Breast epithelium (tissue), 3 donors: Measurements from ENCODE around the gene FASN.

Source experiments
- POLR2A ChIP-seq: fragments of 450-650 bp; IDR thresholded peaks from one replicate; pipeline ENCODE4 v1.6.1; 2016; ENCODE audit warnings: antibody characterized with exemption, mild to moderate bottlenecking, moderate library complexity
- TF ChIP-seq, protein P1 (sequence below), 3 donors: fragments of 450-650 bp; IDR thresholded peaks; one replicate each; pipeline ENCODE4 v1.5.1; 2016 to 2017; ENCODE audit warnings: antibody characterized with exemption in 3 of 3, mild to moderate bottlenecking in 3 of 3, moderate library complexity in 3 of 3

DNA sequence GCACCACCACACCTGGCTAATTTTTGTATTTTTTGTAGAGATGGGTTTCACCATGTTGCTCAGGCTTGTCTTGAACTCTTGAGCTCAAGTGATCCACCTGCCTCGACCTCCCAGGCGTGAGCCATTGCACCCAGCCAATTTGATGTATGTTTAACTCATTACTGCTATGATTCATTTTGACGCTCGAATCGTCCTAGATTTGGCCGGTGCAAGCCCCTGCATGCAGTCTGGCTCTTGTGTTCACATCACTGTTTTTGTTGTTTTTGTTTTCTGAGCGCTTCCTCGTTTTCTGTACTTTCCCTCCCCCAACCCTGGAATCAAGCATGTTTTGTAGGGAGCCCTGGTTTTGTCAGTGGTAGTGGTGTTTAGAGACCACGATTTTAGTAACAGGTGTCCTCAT is 24.6 kb downstream of the FASN start:
- TF ChIP-seq, protein P1, sequence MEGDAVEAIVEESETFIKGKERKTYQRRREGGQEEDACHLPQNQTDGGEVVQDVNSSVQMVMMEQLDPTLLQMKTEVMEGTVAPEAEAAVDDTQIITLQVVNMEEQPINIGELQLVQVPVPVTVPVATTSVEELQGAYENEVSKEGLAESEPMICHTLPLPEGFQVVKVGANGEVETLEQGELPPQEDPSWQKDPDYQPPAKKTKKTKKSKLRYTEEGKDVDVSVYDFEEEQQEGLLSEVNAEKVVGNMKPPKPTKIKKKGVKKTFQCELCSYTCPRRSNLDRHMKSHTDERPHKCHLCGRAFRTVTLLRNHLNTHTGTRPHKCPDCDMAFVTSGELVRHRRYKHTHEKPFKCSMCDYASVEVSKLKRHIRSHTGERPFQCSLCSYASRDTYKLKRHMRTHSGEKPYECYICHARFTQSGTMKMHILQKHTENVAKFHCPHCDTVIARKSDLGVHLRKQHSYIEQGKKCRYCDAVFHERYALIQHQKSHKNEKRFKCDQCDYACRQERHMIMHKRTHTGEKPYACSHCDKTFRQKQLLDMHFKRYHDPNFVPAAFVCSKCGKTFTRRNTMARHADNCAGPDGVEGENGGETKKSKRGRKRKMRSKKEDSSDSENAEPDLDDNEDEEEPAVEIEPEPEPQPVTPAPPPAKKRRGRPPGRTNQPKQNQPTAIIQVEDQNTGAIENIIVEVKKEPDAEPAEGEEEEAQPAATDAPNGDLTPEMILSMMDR (IDR thresholded peaks at IDR 0.05): no peak
- no peak for TF ChIP-seq POLR2A
